Brain microvascular endothelial cell (primary cell): ENCODE measurements around the gene SEL1L3.

Experiments
- DNase-seq: peaks from one replicate; pipeline ENCODE4 v3.0.0-alpha.2; 2020
- H3K27ac ChIP-seq: fragments of 250-450 bp; sonication (Bioruptor Pico); 2 replicates; pipeline ENCODE4 v1.5.1; 2020; ENCODE audit warnings: mild to moderate bottlenecking, moderate library complexity
- H3K27me3 ChIP-seq: fragments of 250-450 bp; sonication (Bioruptor Pico); replicated peaks from 2 replicates; pipeline ENCODE4 v1.5.1; 2020; ENCODE audit warnings: mild to moderate bottlenecking
- H3K36me3 ChIP-seq: fragments of 250-450 bp; sonication (Bioruptor Pico); replicated peaks from 2 replicates; pipeline ENCODE4 v1.5.1; 2020; ENCODE audit warnings: mild to moderate bottlenecking
- H3K4me3 ChIP-seq: 2 replicates; pipeline ENCODE4 v1.5.1; 2011; ENCODE audit warnings: low read depth, mild to moderate bottlenecking, control low read depth, low read length, moderate library complexity
- CTCF ChIP-seq: IDR thresholded peaks from 2 replicates; pipeline ENCODE4 v1.5.1; 2011; ENCODE audit warnings: low read depth, mild to moderate bottlenecking, moderate library complexity, low read length, control low read depth, inconsistent platforms; ENCODE audit errors: missing control alignments
- in situ Hi-C: cut with HindIII; loops from 2 replicates; pipeline ENCODE4 v1.10.0; 2017; ENCODE audit warnings: low sequenced_read_pairs, low pct_ligation_motif_present

The SEL1L3 gene

GRCh38 chr4:25890571-25891485, 28.0 kb upstream of the SEL1L3 start:
- in situ Hi-C loops: no loop called here
- Histone ChIP-seq H3K27ac (no peak overlapping the region), H3K36me3 (no peaks in the 10 kb centered on the region), H3K27me3 (no peaks in the 10 kb centered on the region), H3K4me3 (no peak overlapping the region)
- TF ChIP-seq CTCF: no peak
- no peak for DNase-seq

- no peak overlapping the region for H3K4me3 ChIP-seq
- no peak for TF ChIP-seq CTCF
- DNase-seq: no peak
- H3K27me3 ChIP-seq: no peaks in the 10 kb centered on the region
- in situ Hi-C loops: no loop called here
- H3K36me3 ChIP-seq: no peaks in the 10 kb centered on the region
- H3K27ac ChIP-seq: no peak overlapping the region
These were observed 27.1 kb upstream of the SEL1L3 start for GRCh38 chr4:25889589-25890503.

GRCh38 chr4:25888781-25889180, 26.0 kb upstream of the SEL1L3 start:
- in situ Hi-C loops: no loop called here
- H3K36me3 ChIP-seq: no peaks in the 10 kb centered on the region
- DNase-seq: peak; percentile 32

GRCh38 chr4:25884031-25884782, 21.4 kb upstream of the SEL1L3 start:
- DNase-seq: peak; percentile 54
- H3K4me3 ChIP-seq: no peak overlapping the region
- no peaks in the 10 kb centered on the region for H3K36me3 ChIP-seq
- H3K27ac ChIP-seq: no peak overlapping the region
- TF ChIP-seq CTCF: no peak
- no peaks in the 10 kb centered on the region for H3K27me3 ChIP-seq
- in situ Hi-C loops: no loop called here

More at GRCh38 chr4:25888781-25889180, 26.0 kb upstream of the SEL1L3 start:
- H3K4me3 ChIP-seq: no peak overlapping the region
- no peak overlapping the region for H3K27ac ChIP-seq
- TF ChIP-seq CTCF: no peak
- no peaks in the 10 kb centered on the region for H3K27me3 ChIP-seq

- H3K27ac ChIP-seq: no peak overlapping the region
- H3K4me3 ChIP-seq: no peak overlapping the region
- TF ChIP-seq CTCF: no peak
- H3K36me3 ChIP-seq: no peaks in the 10 kb centered on the region
- in situ Hi-C loops: no loop called here
- no peak for DNase-seq
- no peaks in the 10 kb centered on the region for H3K27me3 ChIP-seq
These were observed 20.8 kb upstream of the SEL1L3 start for GRCh38 chr4:25883565-25883964.
